ENCODE data around the gene TLR9.

- TF ChIP-seq POLR2AphosphoS5 (IDR thresholded peaks at IDR 0.05; ENCODE audit: insufficient read depth in 1 of 2, low read depth in 1 of 2) (no peak), CTCF (IDR thresholded peaks at IDR 0.05) (no peak)
These were observed 37.0 kb upstream of the TLR9 start for GRCh38 chr3:52262447-52262846.

Measured in vagina (tissue), 2 donors.